ENCODE results near the gene CGB7. TPM values are rescaled to one million over a fixed set of nuclear protein-coding genes. Genes with fewer than 3 reads are reported as not detected.

Gene CGB7
- total and polyA plus RNA-seq, 9 of the 15 experiments (the other 6 are each of a cell fraction or from before 2014, with no cell fraction given), result not detected

DNA sequence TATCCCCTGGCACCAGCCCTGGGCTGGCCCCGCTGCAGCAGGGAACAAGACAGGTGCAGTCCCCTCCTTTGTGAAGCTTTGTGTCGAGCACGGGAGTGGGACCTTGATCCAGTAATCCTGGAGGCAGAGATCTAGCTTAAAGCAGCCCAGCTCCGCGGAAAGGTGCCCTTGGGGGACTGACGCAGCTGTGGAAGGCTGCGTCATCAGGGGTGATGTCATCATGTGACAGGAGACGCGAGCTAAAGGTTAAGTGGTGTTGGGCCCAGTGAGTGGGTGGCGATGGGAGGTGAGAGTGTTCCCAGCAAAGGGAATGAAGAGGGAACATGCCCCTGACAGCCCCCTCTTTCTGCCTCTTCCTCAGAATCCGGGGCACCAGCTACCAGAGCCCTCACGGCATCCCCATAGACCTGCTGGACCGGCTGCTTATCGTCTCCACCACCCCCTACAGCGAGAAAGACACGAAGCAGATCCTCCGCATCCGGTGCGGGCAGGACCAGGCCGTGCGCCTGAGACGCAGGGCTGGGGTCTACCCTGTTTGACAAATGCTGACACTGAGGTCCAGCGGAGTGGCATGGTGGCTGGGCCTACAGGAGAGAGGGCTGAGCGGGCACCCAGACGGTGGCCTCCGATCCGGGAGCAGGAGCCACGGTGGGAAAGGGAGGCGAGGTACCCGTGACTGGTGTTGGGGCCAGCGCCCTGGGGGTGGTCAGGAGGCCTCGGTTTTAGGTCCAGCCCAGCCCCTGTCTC is 43.3 kb downstream of the CGB7 start (continued):
- TF ChIP-seq CBFA2T2 (conservative IDR thresholded peaks at IDR 0.05), result no peak
- TF ChIP-seq NFIX (CRISPR knock-in tag; IDR thresholded peaks at IDR 0.05; ENCODE audit: low read depth), result no peak
- no peak for TF ChIP-seq ATF1 (CRISPR knock-in tag; IDR thresholded peaks at IDR 0.05)
- TF ChIP-seq ATF1 (tag; IDR thresholded peaks at IDR 0.05), result peak; percentile 74
- no peak for TF ChIP-seq MTF1 (CRISPR knock-in tag; IDR thresholded peaks at IDR 0.05; ENCODE audit: borderline replicate concordance)
- peak; percentile 89 for TF ChIP-seq ATF7 (IDR thresholded peaks at IDR 0.05)
- no peak for TF ChIP-seq ZNF586 (CRISPR knock-in tag; conservative IDR thresholded peaks at IDR 0.05)
- no peak for TF ChIP-seq HDAC2 (IDR thresholded peaks at IDR 0.05)
- no peak for TF ChIP-seq PML (IDR thresholded peaks at IDR 0.05; ENCODE audit: low read length)
- TF ChIP-seq, protein P1, sequence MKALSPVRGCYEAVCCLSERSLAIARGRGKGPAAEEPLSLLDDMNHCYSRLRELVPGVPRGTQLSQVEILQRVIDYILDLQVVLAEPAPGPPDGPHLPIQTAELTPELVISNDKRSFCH (CRISPR knock-in tag; IDR thresholded peaks at IDR 0.05), result no peak
- TF ChIP-seq, protein P1 (tag; IDR thresholded peaks at IDR 0.05), result 0 out of 2 replicates have a peak, but pooled peaks have one; percentile 54
- no peak for TF ChIP-seq GTF2F1 (IDR thresholded peaks at IDR 0.05; ENCODE audit: low read depth, low read length)
- TF ChIP-seq KDM4B (IDR thresholded peaks at IDR 0.05; ENCODE audit: borderline replicate concordance in 2 of 2, low read depth in 1 of 2), result no peak
- no peak for TF ChIP-seq ZNF134 (CRISPR knock-in tag; conservative IDR thresholded peaks at IDR 0.05)
- TF ChIP-seq, protein P2, sequence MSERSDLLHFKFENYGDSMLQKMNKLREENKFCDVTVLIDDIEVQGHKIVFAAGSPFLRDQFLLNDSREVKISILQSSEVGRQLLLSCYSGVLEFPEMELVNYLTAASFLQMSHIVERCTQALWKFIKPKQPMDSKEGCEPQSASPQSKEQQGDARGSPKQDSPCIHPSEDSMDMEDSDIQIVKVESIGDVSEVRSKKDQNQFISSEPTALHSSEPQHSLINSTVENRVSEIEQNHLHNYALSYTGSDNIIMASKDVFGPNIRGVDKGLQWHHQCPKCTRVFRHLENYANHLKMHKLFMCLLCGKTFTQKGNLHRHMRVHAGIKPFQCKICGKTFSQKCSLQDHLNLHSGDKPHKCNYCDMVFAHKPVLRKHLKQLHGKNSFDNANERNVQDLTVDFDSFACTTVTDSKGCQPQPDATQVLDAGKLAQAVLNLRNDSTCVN (CRISPR knock-in tag; IDR thresholded peaks at IDR 0.05), result no peak
- TF ChIP-seq HES1 (IDR thresholded peaks at IDR 0.05; ENCODE audit: low read depth), result no peak
- no peak for TF ChIP-seq FUS (optimal IDR thresholded peaks at IDR 0.05; ENCODE audit: low read depth, low read length)
- no peak for TF ChIP-seq ZNF707 (CRISPR knock-in tag; conservative IDR thresholded peaks at IDR 0.05)
- TF ChIP-seq ZNF384 (IDR thresholded peaks at IDR 0.05; ENCODE audit: low read depth, low read length), result no peak
- no peak for TF ChIP-seq SREBF1 (IDR thresholded peaks at IDR 0.05; ENCODE audit: borderline replicate concordance, low read depth, low read length)
- TF ChIP-seq KAT8 (IDR thresholded peaks at IDR 0.05; ENCODE audit: low read depth), result no peak
- no peak for TF ChIP-seq ZKSCAN1 (IDR thresholded peaks at IDR 0.05; ENCODE audit: low read depth, low read length)
- peak; percentile 98 for TF ChIP-seq ATF3 (IDR thresholded peaks at IDR 0.05)
- no peak for TF ChIP-seq ATF3 (CRISPR knock-in tag; conservative IDR thresholded peaks at IDR 0.05)
- no peak for TF ChIP-seq ZFP91 (CRISPR knock-in tag; IDR thresholded peaks at IDR 0.05)
- no peak for TF ChIP-seq NFE2L1 (tag; IDR thresholded peaks at IDR 0.05; ENCODE audit: borderline replicate concordance, low read depth)
- no peak for TF ChIP-seq ARID2 (IDR thresholded peaks at IDR 0.05)
